ACHN (cell line): ENCODE measurements around the gene CRYBA4.

Experiments
- DNase-seq: peaks from one replicate; pipeline ENCODE4 v3.0.0-alpha.2; 2015
- in situ Hi-C: cut with HindIII; loops from 2 replicates; pipeline ENCODE4 v1.10.0; 2017; ENCODE audit warnings: low sequenced_read_pairs, low pct_ligation_motif_present, low pct_unique_long_range_greater_than_20kb

Gene CRYBA4

DNA sequence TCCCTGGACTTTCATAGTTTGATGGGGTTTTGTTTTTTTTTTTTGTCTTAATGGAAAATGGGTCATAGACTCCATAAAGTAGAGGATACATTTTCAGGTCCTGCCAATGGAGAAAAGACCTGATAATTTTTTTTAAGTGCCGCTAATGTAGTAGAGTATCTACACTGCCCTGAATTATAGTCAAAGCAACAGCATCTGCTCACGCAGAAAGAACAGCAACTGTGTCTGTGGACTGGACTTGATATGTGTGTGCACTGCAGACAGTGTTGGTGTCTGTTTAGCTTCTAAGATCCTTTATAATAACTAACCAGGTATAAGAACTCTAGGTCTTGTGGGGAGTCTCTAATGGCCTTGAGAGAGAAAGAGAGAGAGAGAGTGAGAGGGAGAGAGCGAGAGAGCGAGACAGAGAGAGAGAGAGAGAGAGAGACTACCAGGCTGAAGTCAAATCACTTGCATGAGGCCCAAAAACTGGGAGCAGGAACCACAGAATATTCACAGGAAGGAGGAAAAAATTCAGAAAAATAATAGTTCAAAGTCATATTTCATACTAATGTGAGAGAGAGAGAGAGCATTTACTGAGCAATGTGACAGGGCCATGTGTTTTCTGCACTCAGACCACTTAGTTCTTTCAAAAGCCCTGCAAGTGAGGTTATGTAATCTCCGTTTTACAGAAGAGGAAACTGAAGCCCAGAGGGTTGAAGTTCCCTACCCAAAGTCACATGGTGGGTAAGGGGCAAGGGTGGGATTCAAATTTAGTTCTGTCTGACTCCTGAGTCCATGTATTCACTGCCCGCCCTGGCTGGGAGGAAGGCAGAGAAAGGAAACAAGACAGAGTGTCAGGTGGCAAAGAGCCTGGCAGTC lies 27.0 kb downstream of the CRYBA4 start:
- DNase-seq: no peak
- in situ Hi-C loops: no loop called here

DNA sequence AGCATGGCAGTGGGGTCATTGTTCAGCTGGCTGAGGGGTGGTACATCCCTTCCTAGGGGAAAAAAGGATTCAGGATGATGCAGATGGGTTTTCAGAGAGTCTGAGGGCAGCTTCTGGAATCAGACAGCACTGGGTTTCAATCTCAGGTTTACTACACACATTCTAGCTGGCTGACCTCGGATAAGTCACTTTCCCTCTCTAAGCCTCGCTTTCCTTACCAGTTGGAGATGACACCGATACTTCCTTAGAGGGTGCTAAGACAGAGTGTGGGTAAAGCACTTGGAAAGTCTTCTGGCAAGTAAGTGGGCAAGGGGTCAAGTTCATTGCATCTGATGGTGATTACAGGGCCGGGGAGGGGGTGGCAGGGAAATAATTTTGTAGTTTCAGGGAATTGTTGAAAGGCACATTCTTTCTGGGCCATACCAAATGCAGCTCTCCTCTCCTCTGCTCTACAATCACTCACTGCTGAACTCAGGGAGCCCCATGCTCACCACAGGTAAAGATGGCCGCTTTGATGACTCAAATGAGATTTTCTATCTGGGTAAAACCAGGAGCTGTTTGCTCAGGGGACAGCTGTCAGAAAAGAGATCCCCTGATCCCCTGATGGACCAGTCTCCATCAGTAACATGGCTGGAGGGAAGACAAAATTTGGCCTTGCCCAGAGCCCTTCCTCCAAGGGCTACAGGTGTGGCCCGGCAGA lies 29.1 kb downstream of the CRYBA4 start:
- DNase-seq: no peak
- in situ Hi-C loops: no loop called here

DNA sequence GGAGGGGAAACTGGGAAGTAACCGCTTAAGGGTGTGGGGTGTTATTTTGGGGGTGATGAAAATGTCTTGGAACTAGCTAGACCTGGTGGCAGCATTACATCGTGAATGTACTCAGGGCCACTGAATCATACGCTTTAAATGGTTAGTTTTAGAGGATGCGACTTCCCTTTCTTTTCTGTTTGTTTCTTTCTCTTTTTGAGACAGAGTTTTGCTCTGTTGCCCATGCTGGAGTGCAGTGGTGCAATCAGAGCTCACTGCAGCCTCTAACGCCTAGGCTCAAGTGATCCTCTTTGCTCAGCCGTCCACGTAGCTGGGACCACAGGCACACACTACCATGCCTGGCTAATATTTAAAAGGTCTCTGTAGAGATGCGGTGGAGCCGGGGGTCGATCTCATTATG lies 30.1 kb downstream of the CRYBA4 start:
- DNase-seq: no peak
- in situ Hi-C loops: no loop called here

DNA sequence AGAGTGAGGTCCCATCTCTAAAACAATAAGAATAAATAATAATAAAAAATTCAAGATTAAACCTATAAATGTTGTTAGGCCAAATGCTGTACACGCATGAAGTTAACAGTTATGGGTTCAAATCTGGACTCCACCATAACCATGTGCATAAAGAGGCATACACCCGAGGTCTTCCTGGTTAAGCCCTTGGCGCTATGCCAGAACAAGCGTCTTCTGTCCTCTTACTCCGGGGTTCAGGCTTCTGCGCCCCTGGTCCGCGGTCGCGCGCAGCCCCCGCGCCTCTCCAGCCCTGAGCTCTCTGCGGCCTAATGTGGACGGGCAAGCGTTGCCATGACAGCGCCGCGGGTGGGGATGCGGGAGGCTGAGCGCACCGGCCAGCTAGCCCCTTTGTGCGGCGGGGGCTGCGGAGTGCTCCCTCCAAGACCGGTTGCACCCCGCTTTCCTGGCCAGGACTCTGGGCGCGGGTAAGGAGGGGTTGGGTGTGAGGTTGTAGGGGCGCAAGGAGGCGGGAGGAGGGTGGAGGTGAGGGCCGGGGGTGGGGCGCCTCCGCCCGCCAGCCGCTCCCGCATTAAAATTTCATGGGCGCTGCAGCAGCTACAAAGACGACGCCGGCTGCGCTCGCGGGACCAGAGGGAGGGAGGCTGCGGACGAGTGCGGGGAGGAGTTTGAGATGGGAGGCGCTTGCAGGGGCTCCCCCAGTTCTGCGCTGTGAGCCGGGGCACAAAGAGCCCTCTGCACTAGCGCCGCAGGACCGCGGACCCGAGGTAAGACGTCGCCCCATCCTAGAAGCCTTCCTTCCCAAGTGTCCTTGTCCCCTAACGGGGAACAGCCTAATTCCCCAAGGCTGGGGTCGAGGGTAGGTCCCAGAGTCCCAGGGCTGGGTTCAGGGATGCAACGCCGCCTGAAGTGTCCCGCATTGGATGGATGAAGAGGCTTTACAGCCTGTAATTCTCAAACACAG lies 35.4 kb downstream of the CRYBA4 start, which contains the start of gene MIAT:
MIAT (plus strand) TSS at position 698 of the 961 bp plus-strand sequence.
- DNase-seq: peak; percentile 23
- in situ Hi-C loops: no loop called here

DNA sequence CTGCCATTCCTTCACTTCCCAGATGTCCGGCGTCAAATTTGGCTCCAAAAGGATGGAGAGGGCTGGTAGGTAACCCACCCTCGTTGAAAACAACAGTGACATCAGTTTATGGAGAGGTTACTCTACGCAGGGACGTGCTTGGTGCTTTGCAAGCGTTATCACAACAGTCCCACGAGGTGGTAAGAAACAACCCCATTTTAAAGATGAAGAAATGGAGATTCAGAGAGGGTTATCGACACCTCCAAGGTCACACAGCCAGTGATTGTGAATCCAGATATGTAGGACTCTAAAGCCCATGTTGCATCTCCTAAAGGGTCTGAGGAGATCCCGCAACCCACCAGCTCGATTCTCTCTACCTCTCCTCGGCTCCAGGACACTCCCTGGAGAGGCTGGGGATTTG lies 36.4 kb downstream of the CRYBA4 start:
- in situ Hi-C loops: no loop called here
- no peak for DNase-seq

DNA sequence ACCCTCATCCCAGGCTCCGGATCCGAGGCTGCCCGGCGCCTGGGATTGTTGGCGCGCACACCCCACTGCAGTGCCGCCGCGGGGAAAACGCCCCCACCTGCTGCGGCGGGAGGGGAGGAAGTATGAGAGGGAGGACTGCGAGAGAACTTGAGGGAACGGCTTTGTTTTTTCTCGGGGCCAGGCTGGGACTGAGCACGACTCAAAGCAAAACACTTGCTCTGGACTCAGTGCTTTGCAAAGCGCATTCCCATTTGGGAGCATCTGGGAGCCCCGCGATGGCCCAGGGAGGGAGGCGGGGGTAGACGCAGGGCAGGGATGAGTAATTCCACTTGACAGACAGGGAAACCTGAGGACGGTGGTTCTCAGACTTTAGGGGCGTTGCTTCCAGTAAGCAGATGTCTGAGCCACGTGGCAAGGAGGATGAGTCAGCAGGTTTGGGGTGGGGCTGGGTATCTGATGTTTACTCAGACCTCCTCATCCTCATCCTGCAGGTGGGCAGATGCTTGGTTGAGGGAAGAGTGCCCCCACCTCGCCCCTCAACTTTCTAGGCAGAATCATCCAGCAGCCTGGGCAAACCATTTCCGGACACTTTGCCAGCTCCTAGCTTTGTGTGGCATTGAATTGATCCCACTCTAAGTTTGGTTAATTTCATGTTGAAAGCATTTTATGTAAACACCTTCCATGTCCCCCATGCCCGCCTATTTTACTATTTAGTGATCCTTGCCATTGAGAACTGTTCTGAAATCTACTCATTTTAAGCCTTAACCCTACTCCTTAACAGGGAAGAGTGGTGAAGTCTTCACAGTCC lies 37.1 kb downstream of the CRYBA4 start:
- DNase-seq: peak; percentile 87
- in situ Hi-C loops: no loop called here

DNA sequence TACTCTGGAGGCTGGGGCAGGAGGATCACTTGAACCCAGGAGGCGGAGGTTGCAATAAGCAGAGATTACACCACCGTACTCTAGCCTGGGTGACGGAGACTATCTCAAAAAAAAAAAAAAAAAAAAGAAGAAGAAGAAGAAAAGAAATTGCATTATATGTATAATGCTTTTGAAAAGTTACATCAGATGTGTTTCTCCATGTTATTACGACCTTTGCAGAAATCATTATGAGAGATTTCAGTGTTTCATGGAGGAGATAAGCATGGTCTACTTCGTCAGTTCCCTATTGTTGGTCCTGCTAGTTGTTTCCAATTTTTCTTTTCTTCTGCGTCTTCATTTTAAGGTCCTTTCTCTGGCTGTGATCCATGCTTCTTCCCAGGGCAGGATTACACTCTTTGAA lies 38.6 kb downstream of the CRYBA4 start:
- in situ Hi-C loops: no loop called here
- DNase-seq: no peak

DNA sequence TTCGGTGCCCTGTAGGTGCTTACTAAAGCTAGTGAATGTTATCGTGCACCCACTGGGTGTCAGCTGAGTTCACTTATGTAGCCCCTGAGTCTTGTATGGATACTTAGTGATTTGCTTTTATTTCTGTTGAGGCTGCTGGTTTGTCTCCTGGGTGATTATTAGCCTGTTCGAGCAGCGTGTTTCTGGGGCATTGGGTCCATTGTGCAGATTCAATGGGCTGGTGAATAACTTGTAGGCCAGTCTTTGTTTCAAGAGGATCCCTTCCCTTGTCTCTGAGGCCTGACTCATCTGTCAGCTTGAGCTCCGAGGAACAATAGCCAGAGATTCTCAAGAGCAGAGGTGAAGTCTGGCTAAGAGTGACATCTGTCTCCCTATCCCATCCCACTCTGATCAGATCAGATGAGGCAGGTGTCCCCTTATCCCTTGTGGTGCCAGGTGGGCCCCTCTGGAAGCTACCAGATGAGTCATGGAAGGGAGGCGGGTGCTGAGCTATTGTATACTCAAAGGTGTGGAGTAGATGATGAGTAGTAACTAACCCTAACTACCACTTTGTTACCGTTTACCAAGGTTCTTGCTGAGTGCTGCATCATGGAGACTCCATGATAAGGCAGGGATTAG lies 39.3 kb downstream of the CRYBA4 start:
- in situ Hi-C loops: no loop called here
- no peak for DNase-seq

DNA sequence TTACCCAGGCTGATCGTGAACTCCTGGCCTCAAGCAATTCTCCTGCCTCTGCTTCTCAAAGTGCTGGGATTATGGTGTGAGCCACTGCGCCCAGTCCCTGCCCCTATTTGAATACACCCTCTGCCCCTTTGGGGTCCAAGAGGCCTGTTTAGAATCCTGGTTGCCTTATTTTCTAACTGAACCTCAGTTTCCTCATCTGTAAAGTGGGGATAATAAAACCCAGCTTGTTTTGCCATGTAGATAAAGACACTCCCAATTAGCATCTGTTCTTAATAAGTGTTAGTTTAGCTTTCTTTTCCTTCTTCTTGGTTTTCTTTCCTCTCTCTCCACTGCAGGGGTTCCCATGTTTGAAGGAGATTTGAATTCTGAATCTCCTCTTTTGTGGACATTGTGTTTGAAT lies 40.4 kb downstream of the CRYBA4 start:
- DNase-seq: no peak
- in situ Hi-C loops: no loop called here

DNA sequence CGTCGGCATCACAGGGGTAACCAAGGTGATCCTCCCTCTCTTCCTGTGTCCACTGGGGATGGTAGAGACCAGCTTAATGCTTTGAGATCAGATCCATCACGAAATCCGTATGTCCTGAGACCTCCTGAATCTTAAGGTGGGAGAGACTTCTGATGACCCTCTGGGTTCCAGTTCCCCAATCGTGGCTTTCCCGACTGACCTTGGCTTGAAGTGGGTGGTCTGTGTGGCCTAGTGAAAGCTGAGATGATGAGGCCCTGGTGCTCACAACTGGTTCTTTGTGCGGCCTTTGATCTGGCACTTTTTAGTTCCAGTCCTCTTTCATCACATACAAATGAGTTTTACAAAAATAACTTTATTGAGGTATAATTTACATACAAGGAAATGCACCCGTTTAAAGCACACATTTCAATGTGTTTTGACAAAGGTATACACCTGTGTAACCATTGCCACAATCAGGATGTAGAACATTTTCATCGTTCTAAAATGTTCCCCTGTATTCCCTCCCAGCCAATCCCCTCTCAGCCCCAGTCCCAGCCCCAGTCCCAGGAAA lies 41.7 kb downstream of the CRYBA4 start:
- no peak for DNase-seq
- in situ Hi-C loops: no loop called here

DNA sequence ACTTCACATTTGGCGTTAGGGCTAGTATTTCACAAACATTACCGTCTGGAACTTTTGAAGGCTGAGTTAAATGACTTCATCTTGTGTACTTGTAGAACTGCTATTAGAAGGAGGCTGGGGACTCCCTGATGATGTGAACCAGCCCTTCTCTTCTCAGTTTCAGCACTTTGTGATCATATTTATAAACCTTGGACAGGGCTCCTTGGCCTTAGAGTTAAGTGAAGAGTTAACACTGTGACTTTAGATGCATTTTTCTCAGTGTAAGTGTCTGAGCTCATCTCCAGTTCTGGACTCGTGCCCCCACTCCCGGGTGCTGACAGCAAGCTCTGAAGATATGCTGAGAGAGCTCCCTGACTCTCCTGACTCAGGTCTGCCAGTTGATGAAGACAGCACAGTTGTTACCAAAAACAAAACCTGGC lies 44.1 kb downstream of the CRYBA4 start:
- in situ Hi-C loops: no loop called here
- DNase-seq: no peak

DNA sequence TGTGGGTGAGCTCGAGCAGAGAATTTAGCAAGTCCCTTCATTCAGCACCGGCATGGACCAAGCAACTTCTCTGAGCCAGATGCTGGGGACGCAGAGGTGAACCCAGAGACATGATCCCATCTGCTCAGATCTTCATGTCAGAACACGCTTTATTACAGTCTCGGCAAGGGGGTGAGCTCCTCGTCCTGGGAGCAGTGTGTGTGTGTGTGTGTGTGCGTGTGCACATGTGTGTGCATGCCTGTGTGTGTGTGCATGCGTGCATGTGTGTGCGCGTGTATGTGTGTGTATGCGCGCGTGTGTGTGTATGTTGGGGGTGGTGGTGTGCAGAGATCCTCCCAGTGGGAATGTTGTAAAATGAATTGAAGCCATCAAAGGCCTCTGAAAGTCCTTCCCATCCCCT lies 45.4 kb downstream of the CRYBA4 start:
- no peak for DNase-seq
- in situ Hi-C loops: no loop called here

DNA sequence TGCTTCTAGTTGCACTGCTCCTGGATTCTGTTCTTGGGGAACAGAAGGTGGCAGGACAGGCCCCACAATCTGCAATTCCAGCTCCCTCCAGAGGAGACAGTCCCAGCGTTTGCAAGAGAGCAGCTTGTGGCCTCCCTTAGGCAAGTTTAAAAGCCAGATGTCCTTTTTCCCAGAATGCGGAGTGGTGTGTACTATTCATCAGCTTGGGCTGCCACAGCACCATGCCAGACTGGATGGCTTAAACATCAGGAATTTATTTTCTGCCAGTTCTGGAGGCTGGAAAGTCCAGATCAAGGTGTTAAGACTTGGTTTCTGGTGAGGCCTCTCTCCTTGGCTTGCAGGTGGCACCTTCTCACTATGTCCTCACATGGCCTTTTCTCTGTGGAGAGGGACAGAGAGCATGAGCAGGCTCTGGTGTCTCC lies 47.3 kb downstream of the CRYBA4 start:
- DNase-seq: peak; percentile 58

DNA sequence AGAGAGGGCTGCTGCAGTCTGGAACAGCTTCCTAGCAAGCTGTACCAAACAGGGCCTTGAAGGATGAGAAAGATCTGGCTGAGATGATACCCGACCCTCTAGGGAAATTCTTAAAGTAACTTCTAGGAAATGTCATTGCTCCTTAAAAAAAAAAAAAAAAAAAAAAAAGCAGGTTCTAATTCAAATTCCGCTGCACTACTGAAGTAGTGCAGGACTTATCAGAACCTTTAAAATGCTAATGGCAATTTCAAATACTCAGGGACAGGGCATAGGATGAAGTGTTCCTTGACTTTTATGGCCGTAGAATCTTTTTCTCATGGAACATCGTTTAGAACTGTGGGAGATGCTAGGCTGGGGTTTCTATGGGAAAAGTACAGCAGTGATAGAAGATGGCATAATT lies 48.7 kb downstream of the CRYBA4 start:
- in situ Hi-C loops: no loop called here
- no peak for DNase-seq

More for the DNA sequence above, 47.3 kb downstream of the CRYBA4 start:
- in situ Hi-C loops: no loop called here

DNA sequence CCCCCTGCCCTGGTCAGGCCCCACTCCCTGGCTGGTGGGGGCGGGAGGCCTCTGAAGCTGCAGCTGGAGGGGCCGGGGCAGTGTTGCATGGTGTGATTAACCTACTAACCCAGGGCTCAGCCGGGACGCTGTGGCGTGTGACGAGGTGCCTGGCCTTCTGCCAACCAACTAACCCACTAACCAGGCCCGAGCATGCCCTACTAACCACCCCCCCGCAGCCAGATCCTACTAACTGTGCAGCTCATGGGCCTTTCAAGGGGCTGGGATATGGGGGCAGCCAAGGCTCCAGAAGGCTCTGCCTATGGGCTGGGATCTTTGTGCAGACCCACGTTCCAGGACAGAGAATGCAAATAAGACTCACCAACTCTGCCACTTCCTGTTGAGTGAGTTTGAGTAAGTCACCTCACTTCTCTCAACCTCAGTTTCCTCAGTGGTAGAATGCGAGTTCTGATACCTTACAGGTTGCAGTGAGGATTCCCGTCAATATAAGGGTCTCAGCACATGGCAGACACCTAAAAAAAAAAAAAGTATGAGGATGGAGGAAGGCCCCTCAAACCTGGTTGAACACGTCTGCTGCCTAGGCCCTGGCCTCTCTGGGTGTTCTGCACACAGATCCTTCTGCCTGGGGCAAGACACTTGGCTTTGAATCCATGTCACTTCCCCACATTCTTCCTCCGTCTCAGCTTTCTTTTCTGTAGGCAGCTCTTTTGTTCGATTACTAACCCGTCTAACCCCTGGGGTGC lies 49.7 kb downstream of the CRYBA4 start:
- DNase-seq: peak; percentile 50
- in situ Hi-C loops: no loop called here

DNA sequence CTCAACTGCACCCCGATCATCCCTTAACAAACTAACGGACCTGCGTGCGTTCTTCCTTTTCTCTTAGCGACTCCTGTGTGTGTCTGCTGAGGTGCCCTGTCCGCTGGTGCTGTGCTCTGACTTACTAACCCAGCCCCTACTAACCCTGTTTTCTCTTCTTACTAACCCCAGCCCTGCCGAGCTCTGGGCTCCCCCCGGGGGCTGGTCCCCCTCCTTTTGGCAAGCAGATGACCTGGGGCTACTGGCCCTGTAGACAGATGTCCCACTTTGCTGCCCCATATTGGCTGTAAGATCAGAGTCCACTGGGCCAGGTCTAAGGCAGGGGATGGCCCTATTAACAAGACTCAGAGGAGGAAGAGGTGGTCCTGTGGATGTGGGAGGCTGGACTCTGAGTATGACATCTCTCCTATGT lies 50.3 kb downstream of the CRYBA4 start:
- in situ Hi-C loops: no loop called here
- DNase-seq: no peak
